Ovary (tissue), 3 donors: ENCODE data around the gene UCN.

ENCODE experiments used
- CTCF ChIP-seq, 3 donors: fragments of 450-650 bp in 2 of 3; fragments of 200-600 bp in 1 of 3; IDR thresholded peaks; one replicate each; pipeline versions ENCODE4 v1.5.1 to v1.8.0; 2016 to 2022; ENCODE audit warnings: antibody characterized with exemption in 3 of 3, mild to moderate bottlenecking in 1 of 3
- POLR2A ChIP-seq: fragments of 450-650 bp; IDR thresholded peaks from one replicate; pipeline ENCODE4 v1.6.1; 2017; ENCODE audit warnings: antibody characterized with exemption, mild to moderate bottlenecking, moderate library complexity
- donor health status: DM: no; HTN: no; CAD: no.

GRCh38 chr2:27350106-27350693, 42.0 kb upstream of the UCN start:
- TF ChIP-seq CTCF (IDR thresholded peaks at IDR 0.05) (no peak), POLR2A (no peak)
